ENCODE measurements around the gene TMEM94.
A peak's percentile ranks its signal among the peaks of the same experiment; 100 is the strongest.

TMEM94 gene

GRCh38 chr17:75530837-75531720, 74.6 kb downstream of the TMEM94 start:
- no peak for DNase-seq

- DNase-seq: peak; percentile 36
These were observed 75.3 kb downstream of the TMEM94 start for GRCh38 chr17:75531721-75532072.

- no peak for DNase-seq
These were observed 78.7 kb downstream of the TMEM94 start for GRCh38 chr17:75535119-75535537.

GRCh38 chr17:75535871-75536270, 79.4 kb downstream of the TMEM94 start:
- DNase-seq: no peak

- no peak for DNase-seq
These were observed 79.9 kb downstream of the TMEM94 start for GRCh38 chr17:75536366-75536765.

GRCh38 chr17:75539967-75540729, 83.7 kb downstream of the TMEM94 start:
- no peak for DNase-seq

GRCh38 chr17:75540923-75541503, 84.6 kb downstream of the TMEM94 start:
- no peak for DNase-seq

GRCh38 chr17:75542229-75542628, 85.8 kb downstream of the TMEM94 start:
- no peak for DNase-seq

GRCh38 chr17:75542728-75543336, 86.4 kb downstream of the TMEM94 start:
- no peak for DNase-seq

- no peak for DNase-seq
These were observed 87.8 kb downstream of the TMEM94 start for GRCh38 chr17:75544250-75544649.

- no peak for DNase-seq
These were observed 89.7 kb downstream of the TMEM94 start for GRCh38 chr17:75546181-75546580.

GRCh38 chr17:75547091-75547490, 90.7 kb downstream of the TMEM94 start:
- no peak for DNase-seq

GRCh38 chr17:75548813-75549212, 92.4 kb downstream of the TMEM94 start:
- DNase-seq: no peak
